HEK293 (cell line): Measurements from ENCODE around the gene LTBP1.

Experiments
- CTCF ChIA-PET: fragments of 350-600 bp; formaldehyde crosslinking; extraction: SDS; loops from one replicate; lab custom pipeline; 2021; ENCODE audit warnings: antibody characterized with exemption; lab: Yijun Ruan, JAX
- POLR2A ChIA-PET: fragments of 300-600 bp; formaldehyde crosslinking; extraction: SDS; loops from one replicate; lab custom pipeline; 2020; ENCODE audit warnings: antibody characterized with exemption, inconsistent platforms; lab: Yijun Ruan, JAX
- H3K27ac ChIP-seq: fragments of 200-500 bp; sonication (Bioruptor generic); 2 replicates; pipeline ENCODE4 v1.5.1; 2014; ENCODE audit warnings: low read depth, low read length, control low read depth, inconsistent platforms; ENCODE audit errors: extremely low read depth
- H3K36me3 ChIP-seq, 2 experiments: fragments of 200-500 bp in 1 of 2; sonication (Bioruptor generic) in 1 of 2; 1 replicate in 1 of 2; 2 replicates in 1 of 2; pipeline ENCODE4 v1.5.1; 2014 to 2017; ENCODE audit warnings: inconsistent platforms in 2 of 2, low read length in 2 of 2; ENCODE audit not compliant: control insufficient read depth in 2 of 2, insufficient read depth in 1 of 2
- H3K4me1 ChIP-seq: fragments of 200-500 bp; sonication (Bioruptor generic); 2 replicates; pipeline ENCODE4 v1.5.1; 2014; ENCODE audit warnings: mild to moderate bottlenecking, low read length, inconsistent platforms; ENCODE audit not compliant: control insufficient read depth, insufficient read depth
- H3K4me3 ChIP-seq: 2 replicates; pipeline ENCODE4 v1.5.1; 2011; ENCODE audit warnings: low read depth, mild to moderate bottlenecking, control low read depth, low read length, moderate library complexity
- H3K9me3 ChIP-seq: fragments of 200-500 bp; sonication (Bioruptor generic); 2 replicates; pipeline ENCODE4 v1.5.1; 2014; ENCODE audit warnings: low read depth, low read length, inconsistent platforms; ENCODE audit not compliant: control insufficient read depth, insufficient read depth
- BCL11A ChIP-seq: fragments of 450-650 bp; formaldehyde crosslinking; IDR thresholded peaks from 2 replicates; pipeline ENCODE4 v1.5.1; 2016; ENCODE audit warnings: low read depth, missing biosample characterization, missing genetic modification characterization
- EGR2 ChIP-seq: fragments of 450-650 bp; formaldehyde crosslinking; IDR thresholded peaks from 2 replicates; pipeline ENCODE4 v1.5.1; 2016; ENCODE audit warnings: low read depth, missing biosample characterization, missing genetic modification characterization
- GLI2 ChIP-seq: fragments of 450-650 bp; formaldehyde crosslinking; IDR thresholded peaks from 2 replicates; pipeline ENCODE4; 2017; ENCODE audit warnings: missing biosample characterization, missing genetic modification characterization, low read depth, borderline replicate concordance
- HOXD13 ChIP-seq: sonication (generic); formaldehyde crosslinking; IDR thresholded peaks from 2 replicates; pipeline ENCODE4 v1.8.0; 2022; ENCODE audit warnings: missing genetic modification reagents, borderline replicate concordance
- KLF9 ChIP-seq: fragments of 450-650 bp; formaldehyde crosslinking; IDR thresholded peaks from 2 replicates; pipeline ENCODE4 v1.5.1; 2016; ENCODE audit warnings: missing biosample characterization, missing genetic modification characterization, low read depth
- RBAK ChIP-seq: fragments of 450-650 bp; formaldehyde crosslinking; IDR thresholded peaks from 2 replicates; pipeline ENCODE4 v1.5.1; 2016; ENCODE audit warnings: missing biosample characterization, missing genetic modification characterization
- REPIN1 ChIP-seq: fragments of 450-650 bp; formaldehyde crosslinking; IDR thresholded peaks from 2 replicates; pipeline ENCODE4 v1.5.1; 2017; ENCODE audit warnings: missing biosample characterization, missing genetic modification characterization, low read depth
- SALL2 ChIP-seq: fragments of 450-650 bp; formaldehyde crosslinking; IDR thresholded peaks from 2 replicates; pipeline ENCODE4 v1.5.0; 2017; ENCODE audit warnings: missing biosample characterization, mild to moderate bottlenecking, missing genetic modification characterization, borderline replicate concordance
- TRIM28 ChIP-seq: IDR thresholded peaks from 2 replicates; pipeline ENCODE4 v1.6.1; 2011; ENCODE audit warnings: low read length, control low read depth, borderline replicate concordance
- WT1 ChIP-seq: fragments of 450-650 bp; formaldehyde crosslinking; IDR thresholded peaks from 2 replicates; pipeline ENCODE4 v1.5.1; 2016; ENCODE audit warnings: missing biosample characterization, missing genetic modification characterization
- ZBTB17 ChIP-seq: fragments of 450-650 bp; formaldehyde crosslinking; IDR thresholded peaks from 2 replicates; pipeline ENCODE4 v1.5.1; 2016; ENCODE audit warnings: missing biosample characterization, missing genetic modification characterization
- ZBTB21 ChIP-seq: fragments of 450-650 bp; formaldehyde crosslinking; IDR thresholded peaks from 2 replicates; pipeline ENCODE4 v1.5.1; 2017; ENCODE audit warnings: missing biosample characterization, missing genetic modification characterization
- ZBTB48 ChIP-seq: fragments of 450-650 bp; formaldehyde crosslinking; IDR thresholded peaks from 2 replicates; pipeline ENCODE4 v1.5.1; 2016; ENCODE audit warnings: missing biosample characterization, missing genetic modification characterization
- ZBTB7A ChIP-seq: fragments of 450-650 bp; formaldehyde crosslinking; IDR thresholded peaks from 2 replicates; pipeline ENCODE4 v1.5.1; 2016; ENCODE audit warnings: low read depth, missing biosample characterization, missing genetic modification characterization
- ZBTB8A ChIP-seq: fragments of 450-650 bp; formaldehyde crosslinking; IDR thresholded peaks from 2 replicates; pipeline ENCODE4 v1.5.1; 2016; ENCODE audit warnings: missing biosample characterization, missing genetic modification characterization
- ZFP69B ChIP-seq: fragments of 450-650 bp; formaldehyde crosslinking; IDR thresholded peaks from 2 replicates; pipeline ENCODE4 v1.5.1; 2016; ENCODE audit warnings: missing biosample characterization, missing genetic modification characterization
- ZIC2 ChIP-seq: fragments of 450-650 bp; formaldehyde crosslinking; IDR thresholded peaks from 2 replicates; pipeline ENCODE4 v1.5.1; 2016; ENCODE audit warnings: missing biosample characterization, missing genetic modification characterization
- ZNF112 ChIP-seq: fragments of 450-650 bp; formaldehyde crosslinking; IDR thresholded peaks from 2 replicates; pipeline ENCODE4 v1.5.0; 2017; ENCODE audit warnings: missing biosample characterization, missing genetic modification characterization
- ZNF121 ChIP-seq: fragments of 450-650 bp; formaldehyde crosslinking; IDR thresholded peaks from 2 replicates; pipeline ENCODE4 v1.5.1; 2016; ENCODE audit warnings: missing biosample characterization, missing genetic modification characterization
- ZNF175 ChIP-seq: fragments of 450-650 bp; formaldehyde crosslinking; IDR thresholded peaks from 2 replicates; pipeline ENCODE4 v1.5.1; 2016; ENCODE audit warnings: missing biosample characterization, missing genetic modification characterization
- ZNF311 ChIP-seq: fragments of 450-650 bp; formaldehyde crosslinking; IDR thresholded peaks from 2 replicates; pipeline ENCODE4 v1.5.1; 2017; ENCODE audit warnings: missing biosample characterization, missing genetic modification characterization, borderline replicate concordance
- ZNF341 ChIP-seq: fragments of 450-650 bp; formaldehyde crosslinking; IDR thresholded peaks from 2 replicates; pipeline ENCODE4; 2016; ENCODE audit warnings: low read depth, missing biosample characterization, missing genetic modification characterization
- ZNF560 ChIP-seq: fragments of 450-650 bp; formaldehyde crosslinking; IDR thresholded peaks from 2 replicates; pipeline ENCODE4 v1.5.1; 2017; ENCODE audit warnings: missing biosample characterization, missing genetic modification characterization, borderline replicate concordance
- ZNF561 ChIP-seq: fragments of 450-650 bp; IDR thresholded peaks from 2 replicates; pipeline ENCODE4 v1.5.1; 2018; ENCODE audit warnings: missing biosample characterization, missing genetic modification characterization, borderline replicate concordance
- ZNF596 ChIP-seq: fragments of 450-650 bp; IDR thresholded peaks from 2 replicates; pipeline ENCODE4 v1.5.0; 2018; ENCODE audit warnings: missing biosample characterization, mild to moderate bottlenecking, missing genetic modification characterization, moderate library complexity
- ZNF600 ChIP-seq: fragments of 450-650 bp; formaldehyde crosslinking; IDR thresholded peaks from 2 replicates; pipeline ENCODE4 v1.5.1; 2016; ENCODE audit warnings: missing biosample characterization, missing genetic modification characterization
- ZNF776 ChIP-seq: fragments of 450-650 bp; formaldehyde crosslinking; IDR thresholded peaks from 2 replicates; pipeline ENCODE4 v1.5.0; 2017; ENCODE audit warnings: missing biosample characterization, missing genetic modification characterization, borderline replicate concordance
- ZNF843 ChIP-seq: fragments of 450-650 bp; formaldehyde crosslinking; IDR thresholded peaks from 2 replicates; pipeline ENCODE4 v1.5.1; 2016; ENCODE audit warnings: missing biosample characterization, missing genetic modification characterization
- ZSCAN30 ChIP-seq: fragments of 450-650 bp; IDR thresholded peaks from 2 replicates; pipeline ENCODE4 v1.5.1; 2018; ENCODE audit warnings: missing biosample characterization, mild to moderate bottlenecking, missing genetic modification characterization, moderate library complexity
- TF ChIP-seq, protein P1 (sequence below): fragments of 450-650 bp; formaldehyde crosslinking; IDR thresholded peaks from 2 replicates; pipeline ENCODE4 v1.5.1; 2016; ENCODE audit warnings: missing biosample characterization, missing genetic modification characterization

The LTBP1 gene

DNA sequence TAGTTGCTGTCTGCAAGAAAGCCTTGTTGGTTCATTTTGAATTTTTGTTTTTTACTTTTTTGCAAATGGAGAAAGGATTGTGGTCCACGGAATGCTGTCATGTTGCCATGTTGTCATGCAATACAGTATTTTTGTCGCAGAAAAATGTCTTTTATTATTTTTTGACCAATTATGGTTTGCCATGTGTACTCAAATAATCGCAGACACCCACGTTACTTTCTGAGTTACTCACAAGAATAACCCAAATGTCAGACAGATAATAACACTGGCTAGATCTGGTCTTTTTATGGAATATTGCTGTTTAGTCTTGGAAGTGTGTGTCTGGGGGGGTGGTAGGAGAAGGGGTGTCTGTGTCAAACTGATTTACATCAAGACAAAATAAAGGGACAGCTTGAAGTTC lies 188.9 kb downstream of the LTBP1 start:
- POLR2A ChIA-PET, result no interaction called here
- Histone ChIP-seq H3K4me3 (no peak overlapping the region), H3K4me1 (peaks cover 19% of the 10 kb centered on the region), H3K9me3 (no peaks in the 10 kb centered on the region), H3K36me3 (no peaks in the 10 kb centered on the region), H3K27ac (no peak overlapping the region)
- CTCF ChIA-PET, result interaction anchor here (0.9 kb wide), 1 partner anchor 237 kb away, joined by 9 read pairs; no protein-coding TSS in a partner anchor
- TF ChIP-seq ZNF121 (tag by site-specific recombination) (no peak), ZBTB8A (tag by site-specific recombination) (no peak), ZBTB7A (tag by site-specific recombination) (no peak), WT1 (tag by site-specific recombination) (no peak)

DNA sequence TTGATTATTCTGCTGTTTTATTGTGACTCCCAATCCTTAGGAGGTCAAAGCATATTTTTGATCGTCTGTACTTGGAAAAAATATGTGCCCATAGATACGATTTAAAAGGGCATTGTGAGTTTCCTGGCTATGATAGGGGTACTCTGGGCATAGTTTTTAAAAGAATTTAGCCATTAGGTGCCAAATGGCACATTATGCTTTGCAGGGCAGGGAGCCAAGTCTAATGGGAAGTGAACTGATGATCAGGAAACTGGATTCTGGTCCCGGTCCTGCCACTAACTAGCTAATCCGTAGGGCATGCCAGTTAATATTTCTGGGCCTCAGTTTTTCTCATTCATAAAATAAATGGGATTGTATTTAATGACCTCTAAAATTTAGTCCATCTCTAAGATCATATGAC lies 189.3 kb downstream of the LTBP1 start:
- ChIA-PET CTCF (no interaction called here), POLR2A (no interaction called here)
- Histone ChIP-seq H3K4me1 (peaks cover 19% of the 10 kb centered on the region), H3K9me3 (no peaks in the 10 kb centered on the region), H3K27ac (no peak overlapping the region), H3K4me3 (no peak overlapping the region), H3K36me3 (no peaks in the 10 kb centered on the region)
- TF ChIP-seq EGR2 (tag by site-specific recombination), result no peak
- no peak for TF ChIP-seq ZNF600 (tag by site-specific recombination)
- TF ChIP-seq KLF9, result no peak
- TF ChIP-seq ZNF175, result no peak
- TF ChIP-seq ZNF560 (tag by site-specific recombination), result no peak
- no peak for TF ChIP-seq ZBTB21 (tag by site-specific recombination)
- TF ChIP-seq ZBTB17, result no peak
- TF ChIP-seq ZIC2 (tag by site-specific recombination), result no peak

DNA sequence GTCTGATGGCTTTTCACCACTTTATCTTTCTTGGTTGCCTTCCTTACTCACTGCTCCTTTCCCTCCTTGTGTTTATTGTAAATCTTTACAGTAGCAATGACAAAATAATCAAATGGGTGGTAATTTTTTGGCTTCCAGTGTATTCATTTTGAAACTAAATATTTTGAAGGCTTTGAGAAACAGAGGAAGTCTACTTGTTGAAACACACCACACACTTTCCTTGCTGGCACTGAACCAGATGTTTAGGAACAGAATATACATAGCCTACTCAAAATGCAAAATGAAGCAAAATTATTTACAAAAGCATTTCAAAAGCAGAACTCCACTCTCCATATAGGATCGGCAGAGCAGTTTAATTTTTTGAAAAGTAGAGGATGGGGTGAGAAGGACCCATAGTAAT lies 189.8 kb downstream of the LTBP1 start:
- CTCF ChIA-PET, result no interaction called here
- POLR2A ChIA-PET, result no interaction called here
- H3K27ac ChIP-seq, result no peak overlapping the region
- no peak overlapping the region for H3K4me3 ChIP-seq
- H3K4me1 ChIP-seq, result peaks cover 19% of the 10 kb centered on the region
- no peaks in the 10 kb centered on the region for H3K36me3 ChIP-seq
- TF ChIP-seq SALL2 (no peak), ZSCAN30 (tag by site-specific recombination) (no peak), REPIN1 (tag by site-specific recombination) (no peak), ZFP69B (tag by site-specific recombination) (no peak), ZNF776 (tag by site-specific recombination) (no peak), ZNF311 (no peak), BCL11A (tag by site-specific recombination) (no peak), ZNF341 (tag by site-specific recombination) (no peak), ZBTB48 (tag by site-specific recombination) (no peak), EGR2 (tag by site-specific recombination) (no peak), ZNF112 (tag by site-specific recombination) (no peak), TRIM28 (no peak), HOXD13 (no peak), ZNF843 (tag by site-specific recombination) (no peak), ZNF596 (tag by site-specific recombination) (no peak), RBAK (tag by site-specific recombination) (no peak), ZNF561 (tag by site-specific recombination) (no peak), GLI2 (tag by site-specific recombination) (no peak)
- TF ChIP-seq, protein P1, sequence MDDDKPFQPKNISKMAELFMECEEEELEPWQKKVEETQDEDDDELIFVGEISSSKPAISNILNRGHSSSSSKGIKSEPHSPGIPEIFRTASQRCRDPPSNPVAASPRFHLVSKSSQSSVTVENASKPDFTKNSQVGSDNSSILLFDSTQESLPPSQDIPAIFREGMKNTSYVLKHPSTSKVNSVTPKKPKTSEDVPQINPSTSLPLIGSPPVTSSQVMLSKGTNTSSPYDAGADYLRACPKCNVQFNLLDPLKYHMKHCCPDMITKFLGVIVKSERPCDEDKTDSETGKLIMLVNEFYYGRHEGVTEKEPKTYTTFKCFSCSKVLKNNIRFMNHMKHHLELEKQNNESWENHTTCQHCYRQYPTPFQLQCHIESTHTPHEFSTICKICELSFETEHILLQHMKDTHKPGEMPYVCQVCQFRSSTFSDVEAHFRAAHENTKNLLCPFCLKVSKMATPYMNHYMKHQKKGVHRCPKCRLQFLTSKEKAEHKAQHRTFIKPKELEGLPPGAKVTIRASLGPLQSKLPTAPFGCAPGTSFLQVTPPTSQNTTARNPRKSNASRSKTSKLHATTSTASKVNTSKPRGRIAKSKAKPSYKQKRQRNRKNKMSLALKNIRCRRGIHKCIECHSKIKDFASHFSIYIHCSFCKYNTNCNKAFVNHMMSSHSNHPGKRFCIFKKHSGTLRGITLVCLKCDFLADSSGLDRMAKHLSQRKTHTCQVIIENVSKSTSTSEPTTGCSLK (tag by site-specific recombination), result no peak
- no peaks in the 10 kb centered on the region for H3K9me3 ChIP-seq
